SK-N-SH treated with all-trans-retinoic acid at 6 μM for 48 hours (cell line): ENCODE data around the gene CUL1.

ENCODE experiments used
- ATAC-seq: fragments of 200-7000 bp; cut with Tn5 transposase; 3 replicates; pipeline ENCODE4 v1.9.1; 2020; ENCODE audit warnings: mild to moderate bottlenecking, moderate library complexity
- ARNTL ChIP-seq: fragments of 450-650 bp; formaldehyde crosslinking; IDR thresholded peaks from 2 replicates; pipeline ENCODE4 v1.5.0; 2020; ENCODE audit warnings: low read depth, mild to moderate bottlenecking, moderate library complexity, borderline replicate concordance
- CSDC2 ChIP-seq: fragments of 250-450 bp; sonication (Bioruptor Pico); IDR thresholded peaks from 2 replicates; pipeline ENCODE4 v1.5.0; 2020; ENCODE audit warnings: mild to moderate bottlenecking, moderate library complexity
- ESRRG ChIP-seq: fragments of 250-450 bp; sonication (Bioruptor Pico); IDR thresholded peaks from 2 replicates; pipeline ENCODE4 v1.6.1; 2021; ENCODE audit warnings: mild to moderate bottlenecking
- GLIS3 ChIP-seq: fragments of 250-450 bp; sonication (Bioruptor Pico); IDR thresholded peaks from 2 replicates; pipeline ENCODE4 v1.5.0; 2020; ENCODE audit warnings: mild to moderate bottlenecking, moderate library complexity
- ISL1 ChIP-seq: fragments of 250-450 bp; sonication (Bioruptor Pico); IDR thresholded peaks from 2 replicates; pipeline ENCODE4 v2.1.2; 2022; ENCODE audit warnings: mild to moderate bottlenecking, moderate library complexity
- OSR1 ChIP-seq: fragments of 250-450 bp; sonication (Bioruptor Pico); IDR thresholded peaks from 2 replicates; pipeline ENCODE4 v1.8.0; 2022; ENCODE audit warnings: moderate library complexity, mild to moderate bottlenecking, inconsistent platforms
- POU6F1 ChIP-seq: fragments of 250-450 bp; sonication (Bioruptor Pico); IDR thresholded peaks from 2 replicates; pipeline ENCODE4 v1.8.0; 2021; ENCODE audit warnings: low read depth, mild to moderate bottlenecking, moderate library complexity, borderline replicate concordance
- PPARA ChIP-seq: fragments of 250-450 bp; sonication (Bioruptor Pico); IDR thresholded peaks from 2 replicates; pipeline ENCODE4 v1.5.0; 2020; ENCODE audit warnings: mild to moderate bottlenecking, borderline replicate concordance
- RARB ChIP-seq: fragments of 250-450 bp; sonication (Bioruptor Pico); IDR thresholded peaks from 2 replicates; pipeline ENCODE4 v1.8.0; 2021; ENCODE audit warnings: mild to moderate bottlenecking, moderate library complexity
- SNAI2 ChIP-seq: fragments of 250-450 bp; sonication (Bioruptor Pico); IDR thresholded peaks from 2 replicates; pipeline ENCODE4 v1.5.0; 2020; ENCODE audit warnings: mild to moderate bottlenecking, moderate library complexity
- TCF4 ChIP-seq: fragments of 250-450 bp; sonication (Bioruptor Pico); IDR thresholded peaks from 2 replicates; pipeline ENCODE4 v1.8.0; 2021; ENCODE audit warnings: mild to moderate bottlenecking, moderate library complexity, borderline replicate concordance
- TOX ChIP-seq: fragments of 250-450 bp; sonication (Bioruptor Pico); IDR thresholded peaks from 2 replicates; pipeline ENCODE4 v1.8.0; 2021; ENCODE audit warnings: mild to moderate bottlenecking, moderate library complexity, borderline replicate concordance
- TSHZ2 ChIP-seq: fragments of 250-450 bp; sonication (Bioruptor Pico); IDR thresholded peaks from 2 replicates; pipeline ENCODE4 v1.5.0; 2020; ENCODE audit warnings: mild to moderate bottlenecking, moderate library complexity
- ZC3H10 ChIP-seq: fragments of 250-450 bp; sonication (Bioruptor Pico); IDR thresholded peaks from 2 replicates; pipeline ENCODE4 v1.5.1; 2021; ENCODE audit warnings: mild to moderate bottlenecking, moderate library complexity
- ZFP3 ChIP-seq: fragments of 250-450 bp; sonication (Bioruptor Pico); IDR thresholded peaks from 2 replicates; pipeline ENCODE4 v1.5.0; 2020; ENCODE audit warnings: mild to moderate bottlenecking, moderate library complexity
- ZFP30 ChIP-seq: fragments of 450-650 bp; formaldehyde crosslinking; IDR thresholded peaks from 2 replicates; pipeline ENCODE4 v1.5.0; 2022; ENCODE audit warnings: mild to moderate bottlenecking, moderate library complexity
- ZNF70 ChIP-seq: fragments of 450-650 bp; formaldehyde crosslinking; IDR thresholded peaks from 2 replicates; pipeline ENCODE4 v1.5.0; 2020; ENCODE audit warnings: mild to moderate bottlenecking, moderate library complexity
- ZNF8 ChIP-seq: fragments of 450-650 bp; formaldehyde crosslinking; IDR thresholded peaks from 2 replicates; pipeline ENCODE4 v1.5.0; 2020; ENCODE audit warnings: mild to moderate bottlenecking, moderate library complexity
- TF ChIP-seq, protein P1 (sequence below): fragments of 250-450 bp; sonication (Bioruptor Pico); IDR thresholded peaks from 2 replicates; pipeline ENCODE4 v1.5.1; 2021; ENCODE audit warnings: mild to moderate bottlenecking, moderate library complexity
- TF ChIP-seq, protein P2 (sequence below): fragments of 250-450 bp; sonication (Bioruptor Pico); IDR thresholded peaks from 2 replicates; pipeline ENCODE4 v1.5.1; 2020; ENCODE audit warnings: low read depth, mild to moderate bottlenecking, moderate library complexity
- TF ChIP-seq, protein P3 (sequence below): fragments of 250-450 bp; sonication (Bioruptor Pico); IDR thresholded peaks from 2 replicates; pipeline ENCODE4 v1.8.0; 2020; ENCODE audit warnings: mild to moderate bottlenecking, moderate library complexity, borderline replicate concordance

CUL1 gene

GRCh38 chr7:148665221-148665620 is 33.5 kb upstream of the CUL1 start:
- ATAC-seq, result no peak
- no peak for TF ChIP-seq ISL1 (CRISPR knock-in tag)
- TF ChIP-seq ARNTL, result no peak
- TF ChIP-seq ZC3H10 (CRISPR knock-in tag), result no peak
- no peak for TF ChIP-seq GLIS3 (CRISPR knock-in tag)

- ATAC-seq, result peak; percentile 61
- TF ChIP-seq ZC3H10 (CRISPR knock-in tag) (no peak), RARB (CRISPR knock-in tag) (no peak), SNAI2 (CRISPR knock-in tag) (no peak), POU6F1 (CRISPR knock-in tag) (no peak)
Measured at GRCh38 chr7:148669927-148670326, 28.8 kb upstream of the CUL1 start.

GRCh38 chr7:148670374-148670773 is 28.3 kb upstream of the CUL1 start:
- peak; percentile 91 for ATAC-seq
- no peak for TF ChIP-seq CSDC2 (CRISPR knock-in tag)
- TF ChIP-seq, protein P1, sequence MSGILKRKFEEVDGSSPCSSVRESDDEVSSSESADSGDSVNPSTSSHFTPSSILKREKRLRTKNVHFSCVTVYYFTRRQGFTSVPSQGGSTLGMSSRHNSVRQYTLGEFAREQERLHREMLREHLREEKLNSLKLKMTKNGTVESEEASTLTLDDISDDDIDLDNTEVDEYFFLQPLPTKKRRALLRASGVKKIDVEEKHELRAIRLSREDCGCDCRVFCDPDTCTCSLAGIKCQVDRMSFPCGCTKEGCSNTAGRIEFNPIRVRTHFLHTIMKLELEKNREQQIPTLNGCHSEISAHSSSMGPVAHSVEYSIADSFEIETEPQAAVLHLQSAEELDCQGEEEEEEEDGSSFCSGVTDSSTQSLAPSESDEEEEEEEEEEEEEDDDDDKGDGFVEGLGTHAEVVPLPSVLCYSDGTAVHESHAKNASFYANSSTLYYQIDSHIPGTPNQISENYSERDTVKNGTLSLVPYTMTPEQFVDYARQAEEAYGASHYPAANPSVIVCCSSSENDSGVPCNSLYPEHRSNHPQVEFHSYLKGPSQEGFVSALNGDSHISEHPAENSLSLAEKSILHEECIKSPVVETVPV, result no peak
- no peak for TF ChIP-seq SNAI2 (CRISPR knock-in tag)
- TF ChIP-seq ZC3H10 (CRISPR knock-in tag), result no peak
- TF ChIP-seq TSHZ2, result no peak
- TF ChIP-seq, all 23 proteins: peak for 0

DNA sequence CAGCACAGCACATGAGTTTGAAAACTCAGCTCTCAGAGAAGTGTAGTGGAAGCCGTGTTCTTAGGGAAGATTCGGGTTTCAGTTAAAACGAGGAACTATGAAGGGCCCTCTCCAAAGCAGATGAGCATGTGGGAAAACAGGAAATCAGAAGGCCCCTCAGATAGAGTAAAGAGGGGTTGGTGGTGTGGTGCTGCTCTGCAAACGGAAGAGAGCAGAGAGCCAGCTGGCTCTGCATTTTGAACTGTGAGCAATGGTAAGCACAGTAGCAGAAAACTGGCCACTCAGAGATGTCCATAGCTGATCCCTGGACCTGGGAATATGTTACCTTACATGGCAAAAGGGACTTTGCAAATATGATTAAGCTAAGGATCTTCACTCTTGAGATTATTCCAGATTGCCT is 27.9 kb upstream of the CUL1 start:
- ATAC-seq, result peak; percentile 71
- TF ChIP-seq CSDC2 (CRISPR knock-in tag) (no peak), GLIS3 (CRISPR knock-in tag) (no peak), ARNTL (no peak), ZFP3 (CRISPR knock-in tag) (no peak), SNAI2 (CRISPR knock-in tag) (no peak), RARB (CRISPR knock-in tag) (no peak), ZNF70 (CRISPR knock-in tag) (no peak), ZNF8 (CRISPR knock-in tag) (no peak), ESRRG (no peak), OSR1 (CRISPR knock-in tag) (no peak), TOX (CRISPR knock-in tag) (no peak), TCF4 (no peak)
- TF ChIP-seq, protein P1, result no peak
- TF ChIP-seq, protein P2, sequence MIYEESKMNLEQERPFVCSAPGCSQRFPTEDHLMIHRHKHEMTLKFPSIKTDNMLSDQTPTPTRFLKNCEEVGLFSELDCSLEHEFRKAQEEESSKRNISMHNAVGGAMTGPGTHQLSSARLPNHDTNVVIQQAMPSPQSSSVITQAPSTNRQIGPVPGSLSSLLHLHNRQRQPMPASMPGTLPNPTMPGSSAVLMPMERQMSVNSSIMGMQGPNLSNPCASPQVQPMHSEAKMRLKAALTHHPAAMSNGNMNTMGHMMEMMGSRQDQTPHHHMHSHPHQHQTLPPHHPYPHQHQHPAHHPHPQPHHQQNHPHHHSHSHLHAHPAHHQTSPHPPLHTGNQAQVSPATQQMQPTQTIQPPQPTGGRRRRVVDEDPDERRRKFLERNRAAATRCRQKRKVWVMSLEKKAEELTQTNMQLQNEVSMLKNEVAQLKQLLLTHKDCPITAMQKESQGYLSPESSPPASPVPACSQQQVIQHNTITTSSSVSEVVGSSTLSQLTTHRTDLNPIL (CRISPR knock-in tag), result no peak

DNA sequence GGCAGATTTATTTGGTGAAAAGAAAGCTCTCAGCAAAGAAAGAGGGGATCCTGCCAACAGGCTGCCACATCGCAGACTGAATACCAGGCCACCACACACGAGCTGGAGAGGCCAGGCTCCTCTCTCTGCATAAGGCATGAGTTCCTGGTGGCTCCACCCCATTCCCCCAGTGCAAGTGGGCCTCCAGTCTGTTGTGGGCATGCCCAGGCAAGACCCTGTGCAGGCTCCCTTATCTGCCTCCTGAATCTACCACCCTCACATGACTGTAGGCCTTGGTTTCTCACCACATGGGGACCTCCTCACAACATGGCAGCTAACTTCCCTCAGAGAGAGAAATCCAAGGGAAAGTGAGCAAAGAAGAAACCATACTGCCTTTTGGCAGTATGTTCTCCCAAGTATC is 26.7 kb upstream of the CUL1 start:
- TF ChIP-seq, protein P3, sequence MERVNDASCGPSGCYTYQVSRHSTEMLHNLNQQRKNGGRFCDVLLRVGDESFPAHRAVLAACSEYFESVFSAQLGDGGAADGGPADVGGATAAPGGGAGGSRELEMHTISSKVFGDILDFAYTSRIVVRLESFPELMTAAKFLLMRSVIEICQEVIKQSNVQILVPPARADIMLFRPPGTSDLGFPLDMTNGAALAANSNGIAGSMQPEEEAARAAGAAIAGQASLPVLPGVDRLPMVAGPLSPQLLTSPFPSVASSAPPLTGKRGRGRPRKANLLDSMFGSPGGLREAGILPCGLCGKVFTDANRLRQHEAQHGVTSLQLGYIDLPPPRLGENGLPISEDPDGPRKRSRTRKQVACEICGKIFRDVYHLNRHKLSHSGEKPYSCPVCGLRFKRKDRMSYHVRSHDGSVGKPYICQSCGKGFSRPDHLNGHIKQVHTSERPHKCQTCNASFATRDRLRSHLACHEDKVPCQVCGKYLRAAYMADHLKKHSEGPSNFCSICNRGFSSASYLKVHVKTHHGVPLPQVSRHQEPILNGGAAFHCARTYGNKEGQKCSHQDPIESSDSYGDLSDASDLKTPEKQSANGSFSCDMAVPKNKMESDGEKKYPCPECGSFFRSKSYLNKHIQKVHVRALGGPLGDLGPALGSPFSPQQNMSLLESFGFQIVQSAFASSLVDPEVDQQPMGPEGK (CRISPR knock-in tag), result no peak
- TF ChIP-seq ZFP30 (CRISPR knock-in tag), result no peak
- TF ChIP-seq ZC3H10 (CRISPR knock-in tag), result no peak
- TF ChIP-seq SNAI2 (CRISPR knock-in tag), result no peak
- no peak for TF ChIP-seq ZNF70 (CRISPR knock-in tag)
- no peak for TF ChIP-seq TOX (CRISPR knock-in tag)
- no peak for TF ChIP-seq PPARA (CRISPR knock-in tag)
- no peak for TF ChIP-seq ZFP3 (CRISPR knock-in tag)
- no peak for TF ChIP-seq ARNTL
- TF ChIP-seq, all 23 proteins: peak for 0
- no peak for ATAC-seq
